PFSK-1 (cell line): ENCODE measurements around the gene GATC.

Experiments
- FOXP2 ChIP-seq: optimal IDR thresholded peaks from 2 replicates; pipeline ENCODE3; 2011; ENCODE audit warnings: borderline replicate concordance, control low read depth, inconsistent platforms; ENCODE audit not compliant: insufficient read depth; ENCODE audit errors: extremely low read length, extremely low read depth
- POLR2AphosphoS5 ChIP-seq: IDR thresholded peaks from 2 replicates; pipeline ENCODE4 v1.6.1; 2012; ENCODE audit warnings: low read depth, mild to moderate bottlenecking, control low read depth, low read length, moderate library complexity
- SIN3A ChIP-seq: IDR thresholded peaks from 2 replicates; pipeline ENCODE4 v1.6.1; 2012; ENCODE audit warnings: mild to moderate bottlenecking, low read length, moderate library complexity, borderline replicate concordance; ENCODE audit not compliant: insufficient read depth
- TAF1 ChIP-seq: IDR thresholded peaks from 2 replicates; pipeline ENCODE4 v1.6.1; 2012; ENCODE audit warnings: low read length, control low read depth, borderline replicate concordance; ENCODE audit not compliant: insufficient read depth
- TF ChIP-seq, protein P1 (sequence below), 2 experiments: IDR thresholded peaks; 2 replicates each; pipeline versions ENCODE4 v1.6.1 to v1.8.0; 2011 to 2012; ENCODE audit warnings: low read depth in 2 of 2, low read length in 2 of 2, control low read depth in 1 of 2, inconsistent platforms in 1 of 2, mild to moderate bottlenecking in 1 of 2, moderate library complexity in 1 of 2; ENCODE audit not compliant: insufficient read depth in 1 of 2

- no peak for TF ChIP-seq SIN3A
- TF ChIP-seq TAF1, result no peak
- TF ChIP-seq, protein P1, sequence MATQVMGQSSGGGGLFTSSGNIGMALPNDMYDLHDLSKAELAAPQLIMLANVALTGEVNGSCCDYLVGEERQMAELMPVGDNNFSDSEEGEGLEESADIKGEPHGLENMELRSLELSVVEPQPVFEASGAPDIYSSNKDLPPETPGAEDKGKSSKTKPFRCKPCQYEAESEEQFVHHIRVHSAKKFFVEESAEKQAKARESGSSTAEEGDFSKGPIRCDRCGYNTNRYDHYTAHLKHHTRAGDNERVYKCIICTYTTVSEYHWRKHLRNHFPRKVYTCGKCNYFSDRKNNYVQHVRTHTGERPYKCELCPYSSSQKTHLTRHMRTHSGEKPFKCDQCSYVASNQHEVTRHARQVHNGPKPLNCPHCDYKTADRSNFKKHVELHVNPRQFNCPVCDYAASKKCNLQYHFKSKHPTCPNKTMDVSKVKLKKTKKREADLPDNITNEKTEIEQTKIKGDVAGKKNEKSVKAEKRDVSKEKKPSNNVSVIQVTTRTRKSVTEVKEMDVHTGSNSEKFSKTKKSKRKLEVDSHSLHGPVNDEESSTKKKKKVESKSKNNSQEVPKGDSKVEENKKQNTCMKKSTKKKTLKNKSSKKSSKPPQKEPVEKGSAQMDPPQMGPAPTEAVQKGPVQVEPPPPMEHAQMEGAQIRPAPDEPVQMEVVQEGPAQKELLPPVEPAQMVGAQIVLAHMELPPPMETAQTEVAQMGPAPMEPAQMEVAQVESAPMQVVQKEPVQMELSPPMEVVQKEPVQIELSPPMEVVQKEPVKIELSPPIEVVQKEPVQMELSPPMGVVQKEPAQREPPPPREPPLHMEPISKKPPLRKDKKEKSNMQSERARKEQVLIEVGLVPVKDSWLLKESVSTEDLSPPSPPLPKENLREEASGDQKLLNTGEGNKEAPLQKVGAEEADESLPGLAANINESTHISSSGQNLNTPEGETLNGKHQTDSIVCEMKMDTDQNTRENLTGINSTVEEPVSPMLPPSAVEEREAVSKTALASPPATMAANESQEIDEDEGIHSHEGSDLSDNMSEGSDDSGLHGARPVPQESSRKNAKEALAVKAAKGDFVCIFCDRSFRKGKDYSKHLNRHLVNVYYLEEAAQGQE (IDR thresholded peaks at IDR 0.05; ENCODE audit: insufficient read depth in 1 of 2, low read depth in 2 of 2, low read length in 2 of 2), result no peak
- no peak for TF ChIP-seq POLR2AphosphoS5
- TF ChIP-seq FOXP2, result no peak
These were observed 7.7 kb downstream of the GATC start for GRCh38 chr12:120453977-120454376.
